B cell (primary cell): ENCODE data around the gene TNPO1. TPM values are rescaled to one million over a fixed set of nuclear protein-coding genes. Genes with fewer than 3 reads are reported as not detected.

Experiments used
- ATAC-seq: fragments of 200-7000 bp; cut with Tn5 transposase; one replicate; pipeline ENCODE4 v1.10.0; 2021; ENCODE audit warnings: low read depth, mild to moderate bottlenecking, moderate number of reproducible peaks, moderate library complexity
- CTCF ChIA-PET: fragments of 350-600 bp; sonication (Branson Sonifier 250); formaldehyde crosslinking; loops from one replicate; lab custom pipeline; 2021; ENCODE audit warnings: antibody characterized with exemption, inconsistent platforms; lab: Charles Lee
- POLR2A ChIA-PET: fragments of 350-600 bp; sonication (Branson Sonifier 250); formaldehyde crosslinking; loops from one replicate; lab custom pipeline; 2021; ENCODE audit warnings: antibody characterized with exemption; lab: Charles Lee
- DNase-seq: peaks from one replicate; pipeline ENCODE4 v3.0.0; 2013
- H2AFZ ChIP-seq: 2 replicates; pipeline ENCODE4 v1.6.1; 2012; ENCODE audit warnings: mild to moderate bottlenecking, low read depth, low read length; ENCODE audit not compliant: insufficient read depth, poor library complexity, severe bottlenecking
- H3K27ac ChIP-seq, 2 donors: 1 replicate in 1 of 2; 2 replicates in 1 of 2; pipeline ENCODE4 v1.5.1; 2012 to 2013; ENCODE audit warnings: low read length in 2 of 2, mild to moderate bottlenecking in 2 of 2, moderate library complexity in 1 of 2
- H3K27me3 ChIP-seq, 4 experiments: fragments of 200-600 bp in 1 of 4; sonication (generic) in 1 of 4; replicated peaks in 1 of 4; 1 replicate in 2 of 4; 2 replicates in 2 of 4; pipeline versions ENCODE4 v1.6.1 to v1.7.0; 2013 to 2016; ENCODE audit warnings: low read length in 3 of 4, mild to moderate bottlenecking in 2 of 4, mixed read lengths in 1 of 4, moderate library complexity in 1 of 4; ENCODE audit not compliant: insufficient read depth in 4 of 4, control insufficient read depth in 3 of 4; ENCODE audit errors: control extremely low read depth in 1 of 4
- H3K36me3 ChIP-seq, 2 experiments: replicated peaks in 1 of 2; 1 replicate in 1 of 2; 2 replicates in 1 of 2; pipeline versions ENCODE4 v1.6.1 to v1.7.1; 2013; ENCODE audit warnings: low read length in 1 of 2; ENCODE audit not compliant: insufficient read depth in 2 of 2, control insufficient read depth in 1 of 2; ENCODE audit errors: control extremely low read depth in 1 of 2, extremely low read depth in 1 of 2
- H3K4me1 ChIP-seq, 2 donors: fragments of 200-600 bp in 1 of 2; sonication (generic) in 1 of 2; 1 replicate in 1 of 2; 2 replicates in 1 of 2; pipeline versions ENCODE4 v1.5.1 to v1.6.1; 2013 to 2017; ENCODE audit warnings: low read length in 2 of 2; ENCODE audit not compliant: control insufficient read depth in 2 of 2, insufficient read depth in 2 of 2
- H3K4me2 ChIP-seq: replicated peaks from 2 replicates; pipeline ENCODE3; 2012; ENCODE audit warnings: mild to moderate bottlenecking, low read depth, low read length; ENCODE audit not compliant: poor library complexity, severe bottlenecking
- H3K4me3 ChIP-seq, 5 experiments: fragments of 200-600 bp in 1 of 5; sonication (generic) in 1 of 5; 1 replicate in 3 of 5; 2 replicates in 2 of 5; pipeline versions ENCODE4 v1.5.1 to v1.7.0; 2011 to 2016; ENCODE audit warnings: low read length in 4 of 5, mild to moderate bottlenecking in 4 of 5, low read depth in 2 of 5, control low read depth in 1 of 5, moderate library complexity in 1 of 5; ENCODE audit not compliant: insufficient read depth in 1 of 5; ENCODE audit errors: control extremely low read depth in 1 of 5, extremely low read depth in 1 of 5
- H3K79me2 ChIP-seq: fragments of 200-600 bp; sonication (generic); one replicate; pipeline ENCODE4 v1.6.0; 2016; ENCODE audit warnings: low read length; ENCODE audit not compliant: control insufficient read depth, insufficient read depth
- H3K9ac ChIP-seq: fragments of 200-600 bp; sonication (generic); 2 replicates; pipeline ENCODE4 v1.6.1; 2017; ENCODE audit warnings: mild to moderate bottlenecking, low read length, moderate library complexity
- H3K9me3 ChIP-seq, 3 donors: one replicate each; pipeline versions ENCODE4 v1.6.1 to v1.7.1; 2013; ENCODE audit warnings: low read length in 2 of 3; ENCODE audit not compliant: control insufficient read depth in 2 of 3, insufficient read depth in 1 of 3; ENCODE audit errors: control extremely low read depth in 1 of 3
- H4K20me1 ChIP-seq: 2 replicates; pipeline ENCODE4 v1.6.0; 2012; ENCODE audit warnings: mild to moderate bottlenecking, low read length; ENCODE audit not compliant: insufficient read depth, control insufficient read depth, poor library complexity, severe bottlenecking
- H3K27ac Mint-ChIP-seq: one replicate; pipeline ENCODE4 v1.8.0; 2021; ENCODE audit warnings: mixed read lengths
- H3K27me3 Mint-ChIP-seq: one replicate; pipeline ENCODE4 v1.8.0; 2021; ENCODE audit warnings: mixed read lengths
- H3K4me1 Mint-ChIP-seq: one replicate; pipeline ENCODE4 v1.8.0; 2021; ENCODE audit warnings: mixed read lengths
- H3K4me3 Mint-ChIP-seq: one replicate; pipeline ENCODE4 v1.8.0; 2021; ENCODE audit warnings: mixed read lengths
- H3K9me3 Mint-ChIP-seq: one replicate; pipeline ENCODE4 v1.8.0; 2022; ENCODE audit warnings: mixed read lengths; ENCODE audit not compliant: insufficient read depth
- CTCF ChIP-seq: fragments of 200-600 bp; IDR thresholded peaks from one replicate; pipeline ENCODE4 v1.8.0; 2022; ENCODE audit warnings: antibody characterized with exemption, mild to moderate bottlenecking
- EZH2 ChIP-seq: IDR thresholded peaks from 2 replicates; pipeline ENCODE4 v1.6.1; 2012; ENCODE audit warnings: borderline replicate concordance, low read depth, mild to moderate bottlenecking, moderate library complexity, low read length; ENCODE audit not compliant: insufficient read depth, poor library complexity, severe bottlenecking
- whole genome bisulfite sequencing: methylation state at CpG from one replicate; pipeline ENCODE4 v1.1.5; 2013; ENCODE audit warnings: missing lambda C conversion rate; ENCODE audit not compliant: insufficient coverage; 5-methylcytosine and 5-hydroxymethylcytosine counted together
- intact Hi-C: fragments of 100-400 bp; cut with micrococcal nuclease; formaldehyde crosslinking; loops from one replicate; pipeline ENCODE4 v1.10.0; 2022
- polyA plus RNA-seq: library from polyadenylated mRNA; depleted of rRNA; stranded (reverse); fragments of >200 nt; gene quantifications from 2 replicates; pipeline ENCODE4 v1.2.3, GENCODE V29; 2012
- total RNA-seq, 2 donors: library from RNA; stranded (reverse); fragments of 120-200 nt in 1 of 2; gene quantifications; 1 replicate in 1 of 2; 2 replicates in 1 of 2; pipeline versions ENCODE4 v1.2.3 to v1.2.4, GENCODE V29; 2013 to 2022

TNPO1 gene
- total and polyA plus RNA-seq, 2 donors (not counting 1 experiment from before 2014, with no cell fraction given) = 6.4 to 102 TPM

- Mint-ChIP-seq H3K4me3 (no peak overlapping the region), H3K9me3 (no peaks in the 10 kb centered on the region), H3K27me3 (peaks cover 17% of the 10 kb centered on the region), H3K27ac (no peak overlapping the region), H3K4me1 (no peaks in the 10 kb centered on the region)
- Histone ChIP-seq H3K27ac (no peak overlapping the region), H3K9me3 (no peaks in the 10 kb centered on the region), H3K36me3 (no peaks in the 10 kb centered on the region), H3K79me2 (no peaks in the 10 kb centered on the region), H3K27me3 (peaks cover 0 to 4% (median 2%) of the 10 kb centered on the region in 4 experiments), H4K20me1 (no peaks in the 10 kb centered on the region), H3K9ac (no peak overlapping the region), H3K4me3 (no peak overlapping the region), H3K4me1 (no peaks in the 10 kb centered on the region), H2AFZ (no peak overlapping the region), H3K4me2 (no peak overlapping the region)
- TF ChIP-seq CTCF (no peak), EZH2 (no peak)
- no peak for DNase-seq
- intact Hi-C loops = no loop called here
- WGBS = 72% methylated on average over 2 of the region's 3 CpGs
- POLR2A ChIA-PET = no interaction called here
- no peak for ATAC-seq
- CTCF ChIA-PET = no interaction called here
These were observed 20.5 kb upstream of the TNPO1 start for GRCh38 chr5:72796001-72796400.

GRCh38 chr5:72799721-72800120 lies 16.7 kb upstream of the TNPO1 start:
- POLR2A ChIA-PET = no interaction called here
- WGBS = no CpG with 5 or more reads among the region's 1 CpG
- H3K27me3 Mint-ChIP-seq = peaks cover 4% of the 10 kb centered on the region

More at GRCh38 chr5:72799721-72800120, 16.7 kb upstream of the TNPO1 start:
- H4K20me1 ChIP-seq = no peaks in the 10 kb centered on the region
- no peaks in the 10 kb centered on the region for H3K9me3 Mint-ChIP-seq
- no peak overlapping the region for H3K4me2 ChIP-seq
- H3K27ac ChIP-seq = no peak overlapping the region
- CTCF ChIA-PET = no interaction called here
- H3K4me1 ChIP-seq = no peaks in the 10 kb centered on the region
- ATAC-seq (no peak), DNase-seq (no peak)
- TF ChIP-seq EZH2 = no peak
- no peak for TF ChIP-seq CTCF
- no peak overlapping the region for H2AFZ ChIP-seq
- H3K27me3 ChIP-seq = peaks cover 0 to 4% (median under 1%) of the 10 kb centered on the region in 4 experiments
- no peak overlapping the region for H3K9ac ChIP-seq
- H3K27ac Mint-ChIP-seq = no peak overlapping the region
- intact Hi-C loops = no loop called here
- H3K79me2 ChIP-seq = no peaks in the 10 kb centered on the region
- no peaks in the 10 kb centered on the region for H3K36me3 ChIP-seq
- no peak overlapping the region for H3K4me3 Mint-ChIP-seq
- no peaks in the 10 kb centered on the region for H3K4me1 Mint-ChIP-seq
- no peak overlapping the region for H3K4me3 ChIP-seq
- H3K9me3 ChIP-seq = no peaks in the 10 kb centered on the region
